ENCODE data around the gene CTBP2. TPM values are rescaled to one million over a fixed set of nuclear protein-coding genes. Genes with fewer than 3 reads are reported as not detected.
A peak's percentile ranks its signal among the peaks of the same experiment; 100 is the strongest.

The CTBP2 gene
- total RNA-seq, 1 donor from 2014 or later = 90.6 TPM

DNA sequence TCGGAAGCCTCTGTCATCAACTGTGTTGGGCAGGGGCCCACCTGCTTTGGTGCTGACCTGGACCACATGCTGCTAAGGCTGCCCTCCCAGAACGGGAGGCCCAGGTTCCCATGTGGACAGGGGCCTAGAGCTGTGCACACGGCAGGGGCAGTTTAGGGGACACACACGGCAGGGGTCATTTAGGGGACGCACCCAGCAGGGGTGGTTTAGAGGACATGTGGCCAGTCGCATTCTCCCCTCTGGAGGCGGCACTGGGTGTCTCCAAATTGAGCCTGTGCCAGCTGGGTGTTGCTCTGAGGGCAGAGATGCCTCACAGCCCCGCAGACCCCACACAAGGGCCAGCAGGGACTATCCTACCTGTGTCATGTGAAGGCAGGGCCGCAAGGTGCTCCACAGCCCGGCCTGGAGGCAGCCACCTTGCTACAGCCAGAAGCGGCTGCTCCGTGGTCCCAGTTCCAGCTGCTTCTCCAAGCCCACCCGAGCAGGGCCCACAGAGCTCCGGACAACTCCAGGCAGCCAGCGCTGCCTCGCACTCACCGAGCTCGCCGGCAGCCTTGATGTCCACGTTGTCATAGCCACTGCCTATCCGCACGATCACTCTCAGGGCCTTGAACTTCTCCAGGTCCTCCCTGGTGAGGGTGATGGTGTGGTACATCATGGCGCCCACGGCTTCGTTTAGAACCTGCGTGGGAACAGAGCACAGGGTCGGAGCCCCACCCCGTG lies 157.8 kb downstream of the CTBP2 start:
- Mint-ChIP-seq H3K4me3 (ENCODE audit: unreplicated experiment) (no peak overlapping the region), H3K9me3 (ENCODE audit: low read depth) (no peaks in the 10 kb centered on the region), H3K4me1 (ENCODE audit: low read depth) (peaks cover 73% of the 10 kb centered on the region), H3K36me3 (ENCODE audit: low read depth) (peaks cover 8% of the 10 kb centered on the region), H3K27ac (ENCODE audit: unreplicated experiment) (no peak overlapping the region), H3K27me3 (ENCODE audit: low read depth) (no peaks in the 10 kb centered on the region)
- peak; percentile 90 for DNase-seq (ENCODE audit: low spot score)
- no peak for TF ChIP-seq CTCF (IDR thresholded peaks at IDR 0.05)

DNA sequence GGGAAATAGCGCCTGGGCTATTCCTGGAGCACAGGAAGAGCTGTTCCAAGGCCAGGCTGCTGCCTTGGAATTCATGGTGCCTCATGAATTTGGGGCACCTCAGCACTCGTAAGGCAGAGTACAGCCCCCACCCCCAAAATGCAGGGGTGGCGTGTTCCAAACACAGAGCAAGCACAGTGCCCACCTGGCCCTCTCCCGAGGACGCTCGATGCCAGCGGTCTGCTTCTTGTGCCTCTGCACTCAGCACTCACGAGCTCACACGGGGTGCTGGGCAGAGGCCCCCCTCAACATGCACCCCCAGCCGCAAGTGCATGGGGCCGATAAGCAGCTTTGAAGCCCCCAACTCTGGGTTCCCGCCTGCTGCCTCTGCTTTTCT lies 158.3 kb downstream of the CTBP2 start:
- Mint-ChIP-seq H3K4me3 (ENCODE audit: unreplicated experiment) (no peak overlapping the region), H3K27me3 (ENCODE audit: low read depth) (no peaks in the 10 kb centered on the region), H3K36me3 (ENCODE audit: low read depth) (peaks cover 12% of the 10 kb centered on the region), H3K9me3 (ENCODE audit: low read depth) (no peaks in the 10 kb centered on the region), H3K4me1 (ENCODE audit: low read depth) (peaks cover 68% of the 10 kb centered on the region), H3K27ac (ENCODE audit: unreplicated experiment) (peak overlapping the region; percentile 97)
- DNase-seq (ENCODE audit: low spot score) = peak; percentile 88
- TF ChIP-seq CTCF (IDR thresholded peaks at IDR 0.05) = no peak

DNA sequence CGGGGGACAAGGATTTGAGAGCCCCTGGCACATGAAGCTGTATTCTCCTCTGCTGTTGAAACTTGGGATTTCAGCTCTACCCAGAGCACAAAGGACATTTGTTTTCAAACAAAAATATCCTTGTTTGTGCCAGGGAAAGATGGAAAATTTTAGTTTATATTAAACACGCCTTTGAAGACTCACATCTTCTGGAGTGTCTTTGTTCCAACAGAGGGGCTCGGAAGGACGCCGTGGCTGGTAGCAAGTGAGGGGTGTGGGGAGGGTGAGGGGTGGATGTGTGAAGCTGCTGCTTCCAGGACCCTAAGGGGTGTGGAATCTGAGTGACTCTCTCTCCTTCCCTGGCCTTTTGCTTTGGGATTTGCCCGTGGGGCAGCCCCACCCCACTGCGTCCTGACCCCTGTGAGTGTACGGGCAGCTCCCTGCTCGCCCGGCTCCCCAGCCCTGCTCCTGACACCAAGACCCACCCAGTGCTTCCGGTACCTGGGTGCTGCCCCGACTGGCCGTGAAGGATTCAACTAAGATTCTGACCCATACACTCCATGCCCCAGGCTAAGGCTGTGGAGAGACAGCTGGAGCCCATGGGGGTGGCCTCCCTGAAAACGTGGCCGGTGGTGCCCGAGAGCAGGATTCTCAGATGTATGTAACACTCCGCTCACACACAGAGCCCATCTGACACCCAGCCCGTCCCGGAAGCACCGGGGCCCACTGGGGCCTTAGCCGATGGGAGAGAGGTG lies 158.9 kb downstream of the CTBP2 start:
- Mint-ChIP-seq H3K4me1 (ENCODE audit: low read depth) (peaks cover 62% of the 10 kb centered on the region), H3K27ac (ENCODE audit: unreplicated experiment) (peak overlapping the region; percentile 97), H3K27me3 (ENCODE audit: low read depth) (no peaks in the 10 kb centered on the region), H3K36me3 (ENCODE audit: low read depth) (peaks cover 12% of the 10 kb centered on the region), H3K4me3 (ENCODE audit: unreplicated experiment) (no peak overlapping the region), H3K9me3 (ENCODE audit: low read depth) (no peaks in the 10 kb centered on the region)
- no peak for TF ChIP-seq CTCF (IDR thresholded peaks at IDR 0.05)
- peak; percentile 88 for DNase-seq (ENCODE audit: low spot score)

DNA sequence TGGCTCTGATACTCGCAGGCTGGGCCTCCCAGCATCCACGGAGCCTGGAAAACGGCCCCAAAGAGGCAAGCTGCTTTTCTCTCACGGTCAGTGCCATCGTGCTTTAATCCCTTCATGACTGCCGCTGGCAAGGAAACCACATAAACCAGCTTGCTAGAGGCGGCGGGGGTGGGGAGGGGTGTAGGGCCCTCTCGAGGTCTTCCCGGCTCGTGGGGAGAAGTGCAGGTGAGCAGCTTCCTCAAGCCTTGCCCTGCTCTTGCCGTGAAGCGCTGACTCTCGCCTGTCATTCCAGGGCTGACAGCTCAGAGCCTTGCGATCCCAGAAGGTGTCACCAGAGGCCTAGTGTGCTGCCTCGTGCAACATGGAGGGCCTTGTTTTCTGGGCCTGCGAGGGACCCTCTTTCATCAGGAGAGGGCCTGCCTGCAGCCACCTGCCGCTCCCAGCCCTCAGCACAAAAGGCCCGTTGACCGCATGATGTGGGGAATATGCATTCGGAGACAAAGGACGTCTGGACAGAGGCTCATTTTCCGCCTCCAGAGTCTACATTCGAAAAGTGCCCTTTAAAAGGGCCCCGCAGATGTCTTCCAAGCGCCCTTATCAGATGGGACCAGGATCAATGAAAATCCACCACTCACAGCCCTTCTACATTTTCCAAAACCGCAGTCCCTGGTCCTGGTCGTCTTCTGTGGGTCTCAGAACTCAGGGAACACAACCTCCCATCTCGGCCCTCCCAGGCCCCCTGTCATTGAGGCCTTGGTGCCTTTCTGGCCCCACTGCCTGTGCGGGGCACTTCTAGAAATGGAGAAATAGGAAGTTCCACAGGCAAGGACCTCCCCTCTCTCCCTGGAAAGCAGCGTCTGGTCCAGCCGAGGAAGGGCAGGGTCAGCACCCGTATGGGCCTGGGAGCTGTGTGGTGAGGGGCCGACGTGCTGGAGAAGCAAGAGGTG lies 159.7 kb downstream of the CTBP2 start:
- peak overlapping the region; percentile 97 for H3K27ac Mint-ChIP-seq (ENCODE audit: unreplicated experiment)
- no peaks in the 10 kb centered on the region for H3K27me3 Mint-ChIP-seq (ENCODE audit: low read depth)
- TF ChIP-seq CTCF (IDR thresholded peaks at IDR 0.05) = peak; percentile 51
- peaks cover 14% of the 10 kb centered on the region for H3K36me3 Mint-ChIP-seq (ENCODE audit: low read depth)
- peak overlapping the region; percentile 57 for H3K4me3 Mint-ChIP-seq (ENCODE audit: unreplicated experiment)
- peak; percentile 88 for DNase-seq (ENCODE audit: low spot score)
- peaks cover 55% of the 10 kb centered on the region for H3K4me1 Mint-ChIP-seq (ENCODE audit: low read depth)
- H3K9me3 Mint-ChIP-seq (ENCODE audit: low read depth) = no peaks in the 10 kb centered on the region
